Measurements from ENCODE around the gene PRKCE. TPM values are rescaled to one million over a fixed set of nuclear protein-coding genes. Genes with fewer than 3 reads are reported as not detected.
A peak's percentile ranks its signal among the peaks of the same experiment; 100 is the strongest.

The PRKCE gene
- total and polyA plus RNA-seq, 2 of the 8 experiments (the other 6 are each of a cell fraction or from before 2014, with no cell fraction given): 0.54 to 2.1 TPM

GRCh38 chr2:45984896-45985473 is 333.5 kb downstream of the PRKCE start:
- Histone ChIP-seq H3K23ac (ENCODE audit: insufficient read length) (no peak overlapping the region), H4K8ac (ENCODE audit: extremely low read depth, insufficient read depth, low read length) (no peak overlapping the region), H3K79me2 (ENCODE audit: control insufficient read depth in 1 of 2, insufficient read depth in 2 of 2, low read length in 2 of 2) (no peaks in the 10 kb centered on the region), H3K14ac (ENCODE audit: insufficient read length) (no peak overlapping the region), H3K27ac (ENCODE audit: low read depth, low read length) (no peak overlapping the region), H3K79me1 (ENCODE audit: low read depth, low read length) (no peaks in the 10 kb centered on the region), H4K91ac (replicated peaks; ENCODE audit: insufficient read length, low read length) (no peak overlapping the region), H3K4me1 (replicated peaks in 1 of 4; ENCODE audit: control insufficient read depth in 3 of 4, insufficient read depth in 4 of 4, low read length in 3 of 4) (no peaks in the 10 kb centered on the region; a peak in 2 of 7 replicates), H2AK5ac (ENCODE audit: low read depth, low read length) (no peak overlapping the region), H2BK120ac (replicated peaks; ENCODE audit: low read depth, low read length) (no peak overlapping the region), H3K18ac (ENCODE audit: extremely low read depth, low read length) (no peak overlapping the region), H2BK15ac (ENCODE audit: low read length) (no peak overlapping the region), H3K4me3 (ENCODE audit: extremely low read depth in 1 of 4, insufficient read depth in 2 of 4, low read depth in 3 of 4, low read length in 4 of 4) (no peak overlapping the region), H3K4ac (replicated peaks; ENCODE audit: insufficient read length, low read depth, low read length) (no peak overlapping the region), H3K4me2 (ENCODE audit: insufficient read depth in 1 of 2, low read depth in 2 of 2, low read length in 2 of 2) (no peak overlapping the region), H4K20me1 (replicated peaks in 1 of 2; ENCODE audit: control insufficient read depth in 1 of 2, insufficient read depth in 2 of 2, low read length in 2 of 2) (no peaks in the 10 kb centered on the region), H4K5ac (ENCODE audit: insufficient read length, low read depth, low read length) (no peak overlapping the region), H3K9me3 (ENCODE audit: insufficient read depth in 2 of 2, low read depth in 1 of 2, low read length in 1 of 2) (no peaks in the 10 kb centered on the region), H3K56ac (replicated peaks; ENCODE audit: insufficient read length, low read depth, low read length) (no peak overlapping the region), H2AFZ (ENCODE audit: low read length) (no peak overlapping the region), H3K23me2 (ENCODE audit: low read depth, low read length) (no peaks in the 10 kb centered on the region), H2BK12ac (ENCODE audit: low read depth, low read length) (no peak overlapping the region), H3K36me3 (ENCODE audit: control insufficient read depth in 2 of 4, insufficient read depth in 4 of 4, low read length in 3 of 4) (no peaks in the 10 kb centered on the region), H2BK20ac (ENCODE audit: low read length) (no peak overlapping the region), H3K9ac (replicated peaks in 1 of 4; ENCODE audit: extremely low read depth in 1 of 4, low read depth in 3 of 4, low read length in 3 of 4) (no peak overlapping the region), H2BK5ac (ENCODE audit: low read depth, low read length) (no peak overlapping the region), H3K27me3 (replicated peaks in 1 of 4; ENCODE audit: control insufficient read depth in 3 of 4, extremely low read depth in 1 of 4, insufficient read depth in 3 of 4, low read length in 3 of 4) (no peaks in the 10 kb centered on the region)
- DNase-seq (ENCODE audit: low read depth in 1 of 2, low spot score in 2 of 2) (peak in 1 of 2 experiments; percentile 16), FAIRE-seq (no peak)
- ChIA-PET POLR2A (ENCODE audit: partially characterized antibody) (no interaction called here), CTCF (ENCODE audit: partially characterized antibody) (no interaction called here)
- 85% methylated on average over 13 of the region's 13 CpGs; no CpG with 5 or more reads in 1 of the 2 experiments for WGBS, 2 experiments (ENCODE audit: extremely low coverage in 1 of 2, insufficient coverage in 1 of 2, insufficient read length in 1 of 2, insufficient replicate concordance in 2 of 2, low coverage in 1 of 2, low lambda C conversion rate in 2 of 2, missing lambda C conversion rate in 1 of 2)
- TF ChIP-seq, protein P1, sequence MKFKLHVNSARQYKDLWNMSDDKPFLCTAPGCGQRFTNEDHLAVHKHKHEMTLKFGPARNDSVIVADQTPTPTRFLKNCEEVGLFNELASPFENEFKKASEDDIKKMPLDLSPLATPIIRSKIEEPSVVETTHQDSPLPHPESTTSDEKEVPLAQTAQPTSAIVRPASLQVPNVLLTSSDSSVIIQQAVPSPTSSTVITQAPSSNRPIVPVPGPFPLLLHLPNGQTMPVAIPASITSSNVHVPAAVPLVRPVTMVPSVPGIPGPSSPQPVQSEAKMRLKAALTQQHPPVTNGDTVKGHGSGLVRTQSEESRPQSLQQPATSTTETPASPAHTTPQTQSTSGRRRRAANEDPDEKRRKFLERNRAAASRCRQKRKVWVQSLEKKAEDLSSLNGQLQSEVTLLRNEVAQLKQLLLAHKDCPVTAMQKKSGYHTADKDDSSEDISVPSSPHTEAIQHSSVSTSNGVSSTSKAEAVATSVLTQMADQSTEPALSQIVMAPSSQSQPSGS (IDR thresholded peaks at IDR 0.05; ENCODE audit: low read length): no peak
- TF ChIP-seq, protein P2, sequence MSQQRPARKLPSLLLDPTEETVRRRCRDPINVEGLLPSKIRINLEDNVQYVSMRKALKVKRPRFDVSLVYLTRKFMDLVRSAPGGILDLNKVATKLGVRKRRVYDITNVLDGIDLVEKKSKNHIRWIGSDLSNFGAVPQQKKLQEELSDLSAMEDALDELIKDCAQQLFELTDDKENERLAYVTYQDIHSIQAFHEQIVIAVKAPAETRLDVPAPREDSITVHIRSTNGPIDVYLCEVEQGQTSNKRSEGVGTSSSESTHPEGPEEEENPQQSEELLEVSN (IDR thresholded peaks at IDR 0.05): no peak
- TF ChIP-seq TBP (IDR thresholded peaks at IDR 0.05; ENCODE audit: low read depth, low read length): no peak
- TF ChIP-seq SAP30 (IDR thresholded peaks at IDR 0.05; ENCODE audit: insufficient read depth, insufficient replicate concordance, low read length): no peak
- TF ChIP-seq CEBPB (IDR thresholded peaks at IDR 0.05; ENCODE audit: low read depth, low read length): no peak
- TF ChIP-seq RFX5 (IDR thresholded peaks at IDR 0.05; ENCODE audit: borderline replicate concordance, low read depth, low read length): no peak
- TF ChIP-seq SUZ12 (IDR thresholded peaks at IDR 0.05; ENCODE audit: low read length): no peak
- TF ChIP-seq RXRA (IDR thresholded peaks at IDR 0.05; ENCODE audit: insufficient read depth, low read depth, low read length): no peak
- no peak for TF ChIP-seq EZH2 (IDR thresholded peaks at IDR 0.05; ENCODE audit: low read depth, low read length, severe bottlenecking)
- no peak for TF ChIP-seq GTF2F1 (IDR thresholded peaks at IDR 0.05; ENCODE audit: borderline replicate concordance, low read depth, low read length)
- TF ChIP-seq SIX5 (IDR thresholded peaks at IDR 0.05; ENCODE audit: low read depth, low read length): no peak
- no peak for TF ChIP-seq SP2 (IDR thresholded peaks at IDR 0.05; ENCODE audit: low read length)
